DND-41 (cell line): Measurements from ENCODE around the gene UBLCP1.
"Not testable (repeated sequence)": the region's sequence is repeated elsewhere in the genome, so short reads cannot be mapped to it uniquely, and the experiment has no call there.

Experiments used
- ATAC-seq: fragments of 200-7000 bp; cut with Tn5 transposase; 3 replicates; pipeline ENCODE4 v1.9.1; 2021; ENCODE audit warnings: low read depth; ENCODE audit not compliant: insufficient read depth
- DNase-seq: peaks from one replicate; pipeline ENCODE4 v3.0.0-alpha.2; 2020
- H2AFZ ChIP-seq: 2 replicates; pipeline ENCODE4 v1.6.0; 2012; ENCODE audit warnings: low read depth, low read length
- H3K27ac ChIP-seq: 2 replicates; pipeline ENCODE4 v1.5.1; 2012; ENCODE audit warnings: low read length, inconsistent platforms
- H3K27me3 ChIP-seq: fragments of 200-600 bp; sonication (generic); 2 replicates; pipeline ENCODE4 v1.6.0; 2012; ENCODE audit warnings: low read length, mild to moderate bottlenecking, inconsistent platforms; ENCODE audit not compliant: insufficient read depth, poor library complexity
- H3K36me3 ChIP-seq: 2 replicates; pipeline ENCODE4 v1.5.1; 2012; ENCODE audit warnings: low read length, inconsistent platforms; ENCODE audit not compliant: insufficient read depth
- H3K4me1 ChIP-seq: 2 replicates; pipeline ENCODE4 v1.5.1; 2012; ENCODE audit warnings: mild to moderate bottlenecking, low read length; ENCODE audit not compliant: insufficient read depth
- H3K4me2 ChIP-seq: 2 replicates; pipeline ENCODE4 v1.6.0; 2012; ENCODE audit warnings: mild to moderate bottlenecking, moderate library complexity, low read length, inconsistent platforms; ENCODE audit not compliant: insufficient read depth
- H3K4me3 ChIP-seq, 2 experiments: fragments of 200-600 bp in 1 of 2; shearing (Covaris generic) in 1 of 2; 2 replicates each; pipeline ENCODE4 v1.5.1; 2012 to 2016; ENCODE audit warnings: inconsistent platforms in 2 of 2, low read length in 2 of 2, mild to moderate bottlenecking in 2 of 2, low read depth in 1 of 2, moderate library complexity in 1 of 2
- H3K79me2 ChIP-seq: 2 replicates; pipeline ENCODE4 v1.6.0; 2012; ENCODE audit warnings: low read length, inconsistent platforms; ENCODE audit not compliant: insufficient read depth
- H3K9ac ChIP-seq: 2 replicates; pipeline ENCODE4 v1.6.0; 2012; ENCODE audit warnings: low read depth, mild to moderate bottlenecking, inconsistent platforms, low read length, moderate library complexity
- H3K9me3 ChIP-seq: 2 replicates; pipeline ENCODE4 v1.5.1; 2012; ENCODE audit warnings: low read length, moderate library complexity, mild to moderate bottlenecking, inconsistent platforms; ENCODE audit not compliant: insufficient read depth, severe bottlenecking
- H4K20me1 ChIP-seq: 2 replicates; pipeline ENCODE4 v1.6.0; 2012; ENCODE audit warnings: low read length; ENCODE audit not compliant: insufficient read depth
- EZH2 ChIP-seq: IDR thresholded peaks from 3 replicates; pipeline ENCODE4 v1.6.1; 2012; ENCODE audit warnings: borderline replicate concordance, low read depth, mild to moderate bottlenecking, moderate library complexity, low read length, inconsistent platforms; ENCODE audit not compliant: severe bottlenecking
- TF ChIP-seq, protein P1 (sequence below): IDR thresholded peaks from 2 replicates; pipeline ENCODE4 v1.5.1; 2012; ENCODE audit warnings: borderline replicate concordance, low read length, moderate library complexity, mild to moderate bottlenecking; ENCODE audit not compliant: poor library complexity, severe bottlenecking; ENCODE audit errors: extremely low read depth

Gene UBLCP1

DNA sequence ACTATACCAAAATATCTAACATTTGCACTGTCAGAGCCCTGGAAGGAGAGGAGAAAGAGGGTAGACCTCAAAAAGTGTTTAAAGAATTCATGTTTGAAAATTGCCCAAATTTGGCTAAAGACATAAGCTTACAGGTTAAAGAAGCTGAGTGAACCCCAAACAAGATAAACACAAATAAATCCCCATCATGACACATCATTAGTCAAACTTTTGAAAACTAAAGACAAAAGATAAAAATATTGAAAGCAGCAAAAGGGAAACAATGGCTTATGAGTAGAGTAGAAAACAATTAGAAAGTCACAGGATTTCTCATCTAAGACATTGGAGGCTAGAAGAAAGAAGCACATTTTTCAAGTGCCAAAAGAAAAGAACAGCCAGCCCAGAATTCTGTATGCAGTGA, 6.1 kb upstream of the UBLCP1 start:
- Histone ChIP-seq H3K9me3 (no peaks in the 10 kb centered on the region), H3K4me2 (no peak overlapping the region)

DNA sequence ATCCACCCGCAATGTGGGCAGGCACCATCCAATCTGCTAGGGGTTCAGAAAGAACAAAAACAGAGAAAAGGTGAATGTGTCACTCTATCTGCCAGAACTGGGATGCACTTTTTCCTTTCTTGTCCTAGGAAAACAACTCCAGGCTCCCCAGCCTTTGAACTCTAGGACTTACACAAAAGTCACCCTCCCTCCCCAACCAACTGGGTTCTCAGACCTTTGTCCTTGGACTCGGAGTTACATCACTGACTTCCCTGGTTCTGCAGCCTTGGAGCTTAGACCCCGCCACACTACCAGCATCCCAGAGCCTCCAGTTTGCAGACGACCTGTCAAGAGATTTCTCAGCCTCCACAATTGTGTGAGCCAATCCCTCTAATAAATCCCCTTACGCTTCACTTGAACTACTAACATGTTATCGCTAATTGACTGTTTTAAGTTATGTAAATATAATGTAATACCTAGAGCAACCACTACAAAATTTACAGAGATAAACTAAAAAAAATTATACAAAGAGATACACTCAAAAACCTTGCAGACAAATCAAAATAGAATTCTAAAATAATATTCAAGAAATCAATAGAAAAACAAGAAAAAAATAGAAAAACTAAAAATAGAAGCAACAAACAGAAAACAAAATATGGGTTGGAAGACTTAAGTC, 5.3 kb upstream of the UBLCP1 start:
- H3K4me1 ChIP-seq = peaks cover 16% of the 10 kb centered on the region
- H4K20me1 ChIP-seq = no peaks in the 10 kb centered on the region
- DNase-seq = no peak
- no peak for ATAC-seq
- no peaks in the 10 kb centered on the region for H3K9me3 ChIP-seq
- no peak overlapping the region for H3K4me2 ChIP-seq
- TF ChIP-seq, protein P1, sequence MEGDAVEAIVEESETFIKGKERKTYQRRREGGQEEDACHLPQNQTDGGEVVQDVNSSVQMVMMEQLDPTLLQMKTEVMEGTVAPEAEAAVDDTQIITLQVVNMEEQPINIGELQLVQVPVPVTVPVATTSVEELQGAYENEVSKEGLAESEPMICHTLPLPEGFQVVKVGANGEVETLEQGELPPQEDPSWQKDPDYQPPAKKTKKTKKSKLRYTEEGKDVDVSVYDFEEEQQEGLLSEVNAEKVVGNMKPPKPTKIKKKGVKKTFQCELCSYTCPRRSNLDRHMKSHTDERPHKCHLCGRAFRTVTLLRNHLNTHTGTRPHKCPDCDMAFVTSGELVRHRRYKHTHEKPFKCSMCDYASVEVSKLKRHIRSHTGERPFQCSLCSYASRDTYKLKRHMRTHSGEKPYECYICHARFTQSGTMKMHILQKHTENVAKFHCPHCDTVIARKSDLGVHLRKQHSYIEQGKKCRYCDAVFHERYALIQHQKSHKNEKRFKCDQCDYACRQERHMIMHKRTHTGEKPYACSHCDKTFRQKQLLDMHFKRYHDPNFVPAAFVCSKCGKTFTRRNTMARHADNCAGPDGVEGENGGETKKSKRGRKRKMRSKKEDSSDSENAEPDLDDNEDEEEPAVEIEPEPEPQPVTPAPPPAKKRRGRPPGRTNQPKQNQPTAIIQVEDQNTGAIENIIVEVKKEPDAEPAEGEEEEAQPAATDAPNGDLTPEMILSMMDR = no peak
- no peak for TF ChIP-seq EZH2
- H3K27me3 ChIP-seq = no peaks in the 10 kb centered on the region
- H3K27ac ChIP-seq = no peak overlapping the region
- H3K4me3 ChIP-seq = no peak overlapping the region
- H3K79me2 ChIP-seq = peaks cover 10% of the 10 kb centered on the region
- no peaks in the 10 kb centered on the region for H3K36me3 ChIP-seq
- no peak overlapping the region for H2AFZ ChIP-seq
- H3K9ac ChIP-seq = no peak overlapping the region

More for the DNA sequence above, 6.1 kb upstream of the UBLCP1 start:
- H2AFZ ChIP-seq = no peak overlapping the region
- no peaks in the 10 kb centered on the region for H4K20me1 ChIP-seq
- H3K27me3 ChIP-seq = no peaks in the 10 kb centered on the region
- ATAC-seq (no peak), DNase-seq (no peak)
- H3K36me3 ChIP-seq = no peaks in the 10 kb centered on the region
- peaks cover 11% of the 10 kb centered on the region for H3K4me1 ChIP-seq
- no peak overlapping the region for H3K27ac ChIP-seq
- H3K4me3 ChIP-seq = no peak overlapping the region
- no peak overlapping the region for H3K9ac ChIP-seq
- TF ChIP-seq EZH2 = no peak
- TF ChIP-seq, protein P1 = no peak
- H3K79me2 ChIP-seq = 0 out of 2 replicates have a peak, but pooled peaks cover 3% of the 10 kb centered on the region

DNA sequence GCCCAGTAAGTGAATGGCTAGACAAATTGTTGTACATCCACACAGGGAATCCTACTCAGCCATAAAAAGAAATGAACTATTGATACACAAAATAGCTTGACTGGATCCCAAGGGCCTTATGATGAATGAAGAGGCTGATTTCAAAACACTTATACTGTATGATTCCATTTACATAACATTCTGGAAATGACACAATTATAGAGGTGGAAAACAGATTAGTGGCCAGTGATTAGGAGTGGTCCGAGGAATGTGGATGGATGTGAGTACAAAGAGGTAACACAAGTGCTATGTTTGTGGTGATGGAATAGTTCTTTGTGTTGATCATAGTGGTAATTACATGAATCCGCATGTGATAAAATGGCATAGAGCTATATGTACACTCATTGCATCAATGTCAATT, 4.7 kb upstream of the UBLCP1 start:
- TF ChIP-seq EZH2 = no peak
- TF ChIP-seq, protein P1 = no peak
- Histone ChIP-seq H3K9me3 (no peaks in the 10 kb centered on the region), H3K4me2 (no peak overlapping the region), H3K9ac (no peak overlapping the region), H3K27ac (no peak overlapping the region), H3K4me3 (no peak overlapping the region), H3K27me3 (no peaks in the 10 kb centered on the region), H3K79me2 (peaks cover 16% of the 10 kb centered on the region), H3K4me1 (peaks cover 16% of the 10 kb centered on the region), H2AFZ (no peak overlapping the region), H4K20me1 (no peaks in the 10 kb centered on the region), H3K36me3 (no peaks in the 10 kb centered on the region)
- ATAC-seq (no peak), DNase-seq (no peak)

DNA sequence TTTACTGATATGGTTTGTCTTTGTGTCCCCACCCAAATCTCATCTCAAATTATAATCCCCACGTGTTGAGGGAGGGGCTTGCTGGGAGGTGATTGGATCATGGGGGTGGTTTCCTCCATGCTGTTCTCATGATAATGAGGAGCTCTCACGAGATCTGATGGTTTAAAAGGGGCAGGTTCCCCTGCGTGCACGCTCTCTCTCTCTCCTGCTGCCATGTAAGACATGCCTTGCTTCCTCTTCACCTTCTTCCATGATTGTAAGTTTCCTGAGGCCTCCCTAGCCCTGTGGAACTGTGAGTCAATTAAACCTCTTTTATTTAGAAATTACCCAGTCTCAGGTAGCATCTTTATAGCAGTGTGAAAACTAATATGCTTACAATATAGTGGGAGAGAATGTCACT, 2.9 kb upstream of the UBLCP1 start:
- not testable (repeated sequence) for H2AFZ ChIP-seq, H3K4me3 ChIP-seq, H4K20me1 ChIP-seq, H3K9me3 ChIP-seq, ATAC-seq, H3K27ac ChIP-seq, H3K27me3 ChIP-seq, H3K4me2 ChIP-seq, H3K36me3 ChIP-seq, DNase-seq, H3K9ac ChIP-seq
- Histone ChIP-seq H3K4me1 (peaks cover 30% of the 10 kb centered on the region), H3K79me2 (peaks cover 32% of the 10 kb centered on the region)
